NCI-H345 (cell line): Measurements from ENCODE around the gene PBRM1.
"Not testable (repeated sequence)": the region's sequence is repeated elsewhere in the genome, so short reads cannot be mapped to it uniquely, and the experiment has no call there.

Source experiments
- DNase-seq: peaks from one replicate; lab custom pipeline; 2025; lab: John Stamatoyannopoulos, UW

Gene PBRM1

DNA sequence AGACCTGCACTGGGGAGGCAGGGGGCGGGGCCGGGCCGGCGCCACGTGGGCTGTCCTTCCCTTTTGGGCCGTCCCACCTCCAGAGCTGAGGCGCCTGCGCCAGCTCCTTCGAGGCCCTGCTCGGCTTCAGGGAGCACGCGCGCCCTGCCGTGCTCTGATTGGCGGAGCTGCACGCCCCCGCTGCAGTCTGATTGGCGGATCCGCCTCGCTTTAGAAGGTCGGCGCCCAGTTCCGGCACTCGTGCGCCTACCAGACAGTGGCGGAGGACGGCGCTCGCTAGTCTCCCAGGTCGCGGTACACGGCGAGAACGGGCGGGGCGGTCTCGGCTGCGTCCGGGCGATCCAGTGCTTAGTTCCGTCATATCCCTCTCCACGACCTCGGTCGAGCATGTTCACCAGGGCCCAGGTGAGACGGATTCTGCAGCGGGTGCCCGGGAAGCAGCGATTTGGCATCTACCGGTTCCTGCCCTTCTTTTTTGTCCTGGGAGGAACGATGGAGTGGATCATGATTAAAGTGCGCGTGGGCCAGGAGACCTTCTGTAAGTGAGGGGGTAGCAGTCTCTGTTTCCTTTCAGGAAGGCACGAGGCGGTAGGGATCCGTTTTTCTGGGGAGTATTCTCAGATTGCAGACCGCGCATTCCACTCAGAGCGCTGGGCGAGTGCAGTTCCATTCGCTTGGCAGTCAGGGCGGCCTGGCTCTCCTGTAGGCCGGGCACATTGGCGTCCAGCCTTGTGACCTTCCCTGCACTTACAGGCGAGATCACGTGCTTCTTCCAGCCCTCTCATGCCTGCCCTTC lies 149.1 kb downstream of the PBRM1 start, which contains the start of gene UQCC5:
UQCC5 (plus strand) TSS at position 237 of the 796 bp plus-strand sequence; CDS start at position 388, 151 bp downstream.
- peak; percentile 97 for DNase-seq

DNA sequence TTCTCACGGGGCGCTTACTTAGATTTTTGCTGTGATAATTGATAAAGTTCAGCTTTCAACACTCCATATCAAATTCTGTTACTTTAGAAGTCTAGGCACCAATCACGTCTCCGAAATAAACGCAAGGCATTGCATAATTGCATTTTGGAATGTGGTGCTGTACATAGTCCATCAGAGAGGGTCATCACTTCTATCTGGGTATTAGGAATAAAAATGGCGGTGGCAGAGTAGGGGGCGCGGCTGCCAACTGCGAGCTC lies 149.7 kb downstream of the PBRM1 start:
- no peak for DNase-seq

DNA sequence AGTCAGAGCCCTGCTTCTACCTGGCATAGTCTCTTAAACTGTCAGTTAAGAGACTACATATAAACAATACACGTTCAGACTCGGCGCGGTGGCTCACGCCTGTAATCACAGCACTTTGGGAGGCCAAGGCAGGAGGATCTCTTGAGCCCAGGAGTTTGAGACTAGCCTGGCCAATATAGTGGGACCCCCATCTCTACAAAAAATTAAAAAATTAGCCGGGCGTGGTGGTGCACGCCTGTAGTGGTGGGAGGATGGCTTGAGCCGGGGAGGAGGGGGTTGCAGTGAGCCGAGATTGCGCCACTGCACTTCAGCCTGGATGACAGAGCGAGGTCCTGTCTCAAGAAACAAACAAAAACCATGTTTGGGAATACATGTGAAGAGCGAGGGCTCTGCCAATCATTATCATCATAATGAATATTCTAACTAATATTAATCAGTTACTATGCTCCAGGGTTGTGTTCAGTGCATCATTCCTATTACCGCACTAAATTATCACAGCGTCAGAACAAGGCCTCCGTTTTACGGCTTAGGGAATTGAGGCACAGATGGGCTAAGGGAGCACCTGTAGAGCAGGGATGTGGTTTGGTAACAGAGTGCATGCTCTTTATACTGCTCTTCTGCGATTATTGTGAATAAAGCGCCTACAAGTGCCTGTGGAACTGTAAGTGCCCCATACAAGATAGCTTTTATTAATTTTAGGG lies 150.2 kb downstream of the PBRM1 start:
- DNase-seq: no peak

DNA sequence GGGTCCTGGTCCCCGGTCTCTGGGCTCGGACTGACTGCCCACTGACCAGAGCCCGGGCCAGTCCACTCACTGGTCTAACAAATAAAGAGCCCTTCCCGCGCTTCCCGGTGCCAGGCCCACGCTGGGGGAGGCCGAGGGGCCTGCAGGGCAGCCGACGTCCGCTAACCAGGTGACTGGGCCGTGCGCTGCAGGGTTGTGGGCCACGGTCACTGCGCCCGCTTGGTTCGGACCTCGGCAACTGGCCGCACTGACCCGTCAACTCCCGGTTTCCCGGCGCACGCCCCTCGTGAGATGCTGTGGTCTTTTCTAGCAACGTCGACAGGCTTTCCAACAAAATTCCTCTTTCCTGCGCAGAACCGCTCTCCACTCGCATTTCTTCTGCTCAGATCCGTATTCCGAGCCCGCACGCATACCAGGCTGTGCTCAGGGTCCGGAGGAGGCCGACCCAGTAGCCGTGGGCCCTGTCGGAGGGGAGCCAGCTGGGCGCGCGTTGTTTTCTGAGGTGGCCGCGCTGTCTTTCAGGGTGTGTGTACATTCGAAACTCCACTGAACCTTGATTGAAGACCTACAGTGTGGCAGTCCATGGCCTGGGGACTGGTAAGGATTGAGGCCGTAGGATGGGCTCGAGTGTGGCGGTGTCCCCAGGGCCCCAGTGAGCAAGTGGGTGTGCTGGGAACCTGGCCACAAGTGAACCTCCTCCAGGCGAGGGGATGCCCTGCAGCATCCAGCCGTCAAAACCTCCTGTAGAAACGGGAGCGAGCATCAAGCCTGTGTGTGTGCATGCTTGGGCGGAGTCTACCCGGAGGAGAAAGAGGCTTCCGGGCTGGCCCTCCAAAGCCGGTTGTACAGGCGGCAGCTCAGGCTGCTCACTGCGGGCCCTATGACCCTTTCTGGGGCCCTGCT lies 151.2 kb downstream of the PBRM1 start:
- peak; percentile 42 for DNase-seq

DNA sequence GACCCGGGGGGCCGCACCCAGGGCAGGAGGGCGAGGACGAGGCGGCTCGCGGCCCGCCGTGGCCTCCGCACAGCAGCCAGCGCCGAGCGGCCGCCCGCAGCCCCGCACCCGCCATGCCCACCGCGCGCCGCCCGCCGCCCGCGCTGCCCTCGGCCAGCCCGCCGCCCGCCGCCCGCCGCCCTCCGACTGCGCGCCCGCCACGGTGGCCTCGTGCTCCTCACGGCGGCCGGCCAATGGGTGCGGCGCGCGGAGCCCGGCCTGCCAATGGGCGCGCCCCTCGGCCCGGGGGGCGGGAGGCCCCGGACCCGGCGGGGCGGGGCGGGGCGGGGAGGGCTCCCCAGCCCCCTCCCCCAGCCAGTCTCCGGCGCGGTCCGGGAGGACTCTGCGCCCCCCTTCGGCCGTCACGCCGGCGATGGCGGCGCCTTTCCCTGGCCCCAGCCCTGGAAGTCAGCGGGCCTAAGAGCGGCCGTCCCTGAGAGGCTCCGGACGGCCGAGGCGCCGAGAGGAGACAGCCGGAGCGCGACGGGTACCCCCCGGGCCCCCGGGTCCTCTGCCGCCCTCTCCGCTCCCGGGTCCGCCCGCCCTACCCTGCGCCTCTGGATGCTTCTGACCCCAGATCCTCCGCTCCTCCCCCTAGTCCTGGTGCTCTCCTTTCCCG lies 152.0 kb downstream of the PBRM1 start, which contains the start of gene NT5DC2:
NT5DC2 (minus strand) TSS at position 235 of the 658 bp plus-strand sequence; CDS start at position 115, 120 bp downstream.
- peak; percentile 73 for DNase-seq

DNA sequence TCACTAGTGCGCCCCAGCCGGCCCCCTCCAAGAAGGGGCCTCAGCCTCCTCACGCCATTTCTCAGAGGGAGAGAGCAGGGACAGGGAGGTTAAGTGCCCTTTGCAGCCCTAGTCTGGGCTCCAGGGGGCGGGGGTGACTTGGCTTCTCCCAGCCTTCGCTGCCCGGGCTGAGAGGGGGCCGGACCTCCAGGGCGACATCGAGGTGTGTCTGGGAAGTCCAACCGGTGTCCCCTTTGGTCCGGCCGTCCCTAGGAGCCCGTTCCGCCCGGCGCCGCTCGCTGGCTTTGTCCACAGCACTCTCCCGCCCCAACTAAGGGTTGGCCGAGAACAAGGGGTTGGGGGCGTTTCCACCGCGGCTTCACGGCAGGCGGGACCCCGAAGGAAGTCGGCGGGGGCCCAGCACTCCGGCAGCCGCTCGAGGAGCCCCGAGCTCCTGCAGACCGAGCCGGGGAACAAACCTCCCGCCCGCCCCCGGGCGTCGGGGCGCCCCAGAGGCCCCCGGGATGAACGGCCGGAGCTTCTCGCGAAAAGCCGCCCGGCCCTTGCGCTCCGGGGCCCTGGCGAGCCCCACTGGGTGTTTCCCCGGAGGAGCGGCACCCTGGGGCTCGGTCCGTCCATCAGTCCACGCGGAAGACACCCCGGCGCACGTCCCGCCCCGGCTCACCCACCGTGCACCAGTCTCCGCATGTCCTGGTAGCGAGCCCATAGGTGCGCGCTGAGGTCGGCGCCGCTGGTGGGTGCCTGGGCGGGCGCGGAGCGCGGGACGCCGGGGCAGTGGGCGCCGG lies 152.7 kb downstream of the PBRM1 start:
- no peak for DNase-seq

DNA sequence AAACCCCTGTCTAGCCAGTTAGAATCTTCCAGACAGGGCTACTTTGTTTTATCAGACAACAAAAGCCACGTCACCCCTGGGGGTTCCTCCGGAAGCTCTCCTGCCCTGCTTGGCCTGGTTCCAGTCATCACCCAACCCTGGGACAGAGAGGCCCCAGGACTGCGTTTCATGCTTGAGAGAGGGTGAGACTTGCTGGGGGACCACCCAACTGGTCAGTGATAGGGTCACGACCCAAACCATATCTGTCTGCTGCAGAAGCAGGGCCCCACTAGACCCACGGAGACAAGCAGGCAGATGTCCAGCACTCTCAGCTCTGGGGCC lies 153.2 kb downstream of the PBRM1 start:
- DNase-seq: peak; percentile 10

DNA sequence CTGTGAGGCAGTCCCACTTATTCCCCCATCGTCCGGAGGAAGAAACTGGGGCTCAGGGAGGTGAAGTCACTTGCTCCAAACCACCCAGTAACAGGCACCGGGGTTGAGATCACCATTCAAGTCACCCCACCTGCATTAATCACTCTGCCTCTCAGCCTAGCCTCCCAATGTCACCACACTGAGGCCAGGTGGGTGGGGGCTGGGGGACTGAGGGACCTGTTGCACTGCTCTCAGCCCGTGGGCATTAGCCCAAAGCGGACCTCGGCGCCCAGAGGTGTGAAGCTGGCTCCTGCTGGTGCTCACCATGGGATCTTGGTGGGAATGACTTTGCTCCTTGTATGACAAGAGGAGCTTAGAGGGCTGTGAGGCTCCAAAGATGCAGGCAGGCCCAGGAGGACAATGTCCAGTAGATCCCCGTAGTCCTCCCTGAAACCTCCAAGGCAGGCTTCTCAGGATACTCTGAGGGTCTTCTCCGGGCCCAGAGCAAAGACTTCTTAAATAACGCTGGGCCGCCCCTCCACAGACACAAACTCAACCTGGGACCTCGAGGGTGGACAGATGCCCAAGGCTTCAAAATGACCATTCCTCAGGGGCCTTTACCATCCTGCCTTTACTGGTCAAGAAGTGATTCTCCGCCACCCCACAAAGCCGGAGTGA lies 153.7 kb downstream of the PBRM1 start:
- DNase-seq: no peak

DNA sequence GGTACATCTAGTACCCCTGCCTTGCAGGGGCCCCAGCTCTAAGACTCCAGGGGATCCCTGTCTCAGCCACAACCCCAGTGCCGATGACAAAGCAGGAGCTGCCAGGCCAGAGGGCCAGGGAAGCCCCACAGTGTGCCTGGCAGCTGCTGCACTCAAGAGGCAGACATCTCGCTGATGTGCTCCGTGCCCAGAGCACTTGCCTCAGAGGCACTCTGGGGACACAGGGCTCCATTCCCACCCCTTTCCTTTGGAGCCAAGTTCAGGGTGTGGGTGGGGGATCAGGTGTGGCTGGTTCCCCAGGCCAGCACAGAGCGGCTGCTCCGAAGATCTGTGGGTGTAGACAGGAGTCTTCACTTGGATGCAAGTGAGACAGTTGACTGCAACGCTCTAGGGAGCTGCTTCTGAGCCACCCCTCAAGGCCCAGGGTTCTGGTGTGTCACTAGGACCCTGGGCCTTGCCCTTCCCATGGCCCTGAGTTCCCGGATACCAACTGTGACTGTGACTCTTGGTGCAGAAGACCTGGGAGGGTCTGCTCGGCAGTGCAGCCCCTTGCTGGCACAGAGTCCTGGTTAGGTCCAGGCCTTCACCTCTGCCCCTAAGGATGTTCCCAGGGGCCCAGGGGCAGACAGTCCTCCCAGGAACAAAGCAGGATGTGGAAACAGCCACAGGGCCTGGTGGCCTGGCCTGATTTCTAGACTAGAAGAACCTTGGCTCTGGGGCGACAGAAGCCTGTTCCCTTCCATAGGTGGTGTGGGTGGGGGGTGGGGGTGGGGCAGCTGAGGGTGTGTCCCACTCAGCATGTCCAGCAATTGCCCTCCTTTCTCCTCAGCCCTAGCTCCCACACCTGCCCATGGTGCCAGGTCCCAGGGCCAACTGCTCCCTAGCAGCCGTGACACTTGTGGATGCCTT lies 154.5 kb downstream of the PBRM1 start:
- no peak for DNase-seq

DNA sequence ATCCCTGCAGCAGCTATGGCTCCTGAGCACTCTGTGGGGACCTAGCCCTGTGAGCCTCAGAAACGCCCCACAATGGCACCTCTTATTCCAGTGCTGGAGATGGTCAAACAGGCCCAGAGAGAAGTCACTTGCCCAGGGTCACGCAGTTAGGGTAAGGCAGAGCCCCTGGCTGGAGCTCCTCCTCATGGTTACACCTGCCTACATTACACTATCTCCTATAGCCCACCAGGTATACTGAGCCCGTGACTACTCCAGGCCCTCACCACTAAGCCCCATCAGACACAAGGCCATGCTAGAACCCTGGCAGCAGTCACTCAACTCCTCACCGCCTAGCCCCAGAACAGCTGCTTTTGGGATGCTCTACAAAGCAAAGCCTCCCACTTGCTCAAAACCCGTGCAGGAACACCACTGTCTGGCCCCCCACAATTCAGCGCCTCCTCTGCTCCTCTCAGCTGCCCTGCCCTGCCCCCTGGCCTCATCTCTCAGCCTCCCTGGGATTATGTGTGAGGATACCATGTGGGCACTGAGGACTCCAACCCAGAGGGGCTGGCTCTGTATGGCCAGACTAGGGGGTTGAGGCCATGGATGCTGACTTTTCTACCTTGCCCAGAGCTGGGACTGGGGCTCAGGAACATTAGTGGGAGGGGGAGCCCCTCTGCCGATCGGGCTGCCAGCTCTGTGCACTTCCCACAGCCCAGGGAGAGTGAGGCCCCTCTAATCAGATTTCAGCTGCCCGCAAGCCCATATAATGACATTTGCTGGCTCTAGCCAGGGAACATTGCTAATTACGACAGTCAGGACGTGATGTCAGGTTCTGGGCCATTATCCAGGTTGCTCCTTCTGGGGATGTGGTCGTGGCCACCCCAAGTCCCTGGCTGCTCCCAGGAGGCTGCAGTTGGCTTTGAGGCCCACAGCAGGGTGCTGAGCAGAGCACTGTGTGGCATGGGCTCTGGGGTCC lies 156.1 kb downstream of the PBRM1 start:
- DNase-seq: no peak

DNA sequence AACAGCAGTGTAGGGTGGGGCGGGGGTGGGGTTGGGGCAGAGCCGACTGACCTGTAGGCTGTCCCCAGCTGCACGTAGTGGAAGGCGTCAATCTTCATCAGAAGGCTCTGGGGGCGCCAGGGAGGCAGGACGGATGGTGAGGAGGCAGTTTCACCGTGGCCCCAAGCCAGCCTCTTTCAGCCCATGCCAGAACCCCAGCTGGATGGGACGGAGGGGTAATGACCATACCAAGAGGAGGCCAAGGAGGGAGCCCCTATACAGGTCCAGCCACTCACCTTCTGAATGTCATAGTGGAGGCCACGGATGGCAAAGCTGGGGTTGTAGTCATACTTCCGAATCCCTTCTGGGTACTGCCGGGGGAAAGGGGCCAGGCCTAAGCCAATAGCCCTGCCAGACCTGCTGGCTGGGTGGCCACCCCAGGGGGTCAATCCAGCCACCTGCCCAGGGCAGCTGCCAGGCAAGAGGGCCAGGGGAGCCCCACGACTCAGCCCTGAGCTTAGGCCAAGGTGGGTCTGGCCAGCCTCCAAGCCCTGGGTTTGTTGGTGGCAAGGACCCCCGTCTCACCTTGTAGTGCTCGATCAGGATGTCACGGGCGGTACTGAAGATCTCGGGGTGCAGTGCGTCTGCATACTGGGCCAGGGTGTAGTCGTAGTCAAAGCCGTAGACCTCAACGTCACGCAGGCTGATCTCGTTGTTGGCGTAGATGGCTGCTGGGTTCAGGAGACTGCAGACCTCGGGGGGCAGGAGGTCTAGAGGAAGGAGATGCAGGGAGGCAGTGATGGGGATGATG lies 156.9 kb downstream of the PBRM1 start:
- no peak for DNase-seq

DNA sequence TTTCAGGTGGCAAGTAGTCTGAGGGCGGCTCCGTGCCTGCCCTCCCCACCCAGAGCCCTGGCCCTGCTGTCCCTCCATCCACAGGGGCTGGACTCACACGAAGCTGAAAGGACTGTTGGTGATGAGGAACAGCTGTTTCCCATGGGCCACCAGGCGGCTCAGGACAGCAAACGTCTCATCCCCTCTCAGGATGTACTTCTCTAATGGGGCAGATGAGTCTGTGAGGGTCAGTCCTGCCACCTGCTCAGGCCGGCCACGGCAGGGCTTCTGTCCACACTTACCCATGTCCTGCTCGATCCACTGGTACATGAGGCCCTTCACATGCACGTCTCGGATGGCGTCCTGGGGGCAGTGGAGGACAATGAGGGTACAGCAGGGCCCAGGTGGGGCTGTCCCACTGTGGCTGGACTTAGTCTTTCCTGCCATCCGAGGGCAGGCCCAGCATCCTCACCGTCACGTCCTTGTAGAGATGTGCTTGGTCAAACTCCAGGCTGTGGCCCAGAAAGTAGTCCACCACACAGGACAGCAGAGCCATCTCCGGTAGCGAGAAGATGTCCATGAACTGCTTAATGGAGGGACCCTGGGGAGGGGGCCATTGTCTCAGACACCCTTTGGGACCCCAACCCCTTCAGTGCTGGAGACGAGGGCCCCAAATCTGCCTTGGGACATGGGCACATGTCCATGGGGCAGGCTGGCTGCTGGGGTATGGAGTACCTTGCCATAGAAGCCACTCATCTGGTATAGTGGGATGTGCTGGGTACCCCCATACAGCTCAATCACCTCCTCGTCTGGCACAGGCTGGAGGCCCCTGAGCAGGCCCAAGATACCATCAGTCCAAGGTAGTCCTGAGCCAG lies 157.8 kb downstream of the PBRM1 start:
- no peak for DNase-seq

DNA sequence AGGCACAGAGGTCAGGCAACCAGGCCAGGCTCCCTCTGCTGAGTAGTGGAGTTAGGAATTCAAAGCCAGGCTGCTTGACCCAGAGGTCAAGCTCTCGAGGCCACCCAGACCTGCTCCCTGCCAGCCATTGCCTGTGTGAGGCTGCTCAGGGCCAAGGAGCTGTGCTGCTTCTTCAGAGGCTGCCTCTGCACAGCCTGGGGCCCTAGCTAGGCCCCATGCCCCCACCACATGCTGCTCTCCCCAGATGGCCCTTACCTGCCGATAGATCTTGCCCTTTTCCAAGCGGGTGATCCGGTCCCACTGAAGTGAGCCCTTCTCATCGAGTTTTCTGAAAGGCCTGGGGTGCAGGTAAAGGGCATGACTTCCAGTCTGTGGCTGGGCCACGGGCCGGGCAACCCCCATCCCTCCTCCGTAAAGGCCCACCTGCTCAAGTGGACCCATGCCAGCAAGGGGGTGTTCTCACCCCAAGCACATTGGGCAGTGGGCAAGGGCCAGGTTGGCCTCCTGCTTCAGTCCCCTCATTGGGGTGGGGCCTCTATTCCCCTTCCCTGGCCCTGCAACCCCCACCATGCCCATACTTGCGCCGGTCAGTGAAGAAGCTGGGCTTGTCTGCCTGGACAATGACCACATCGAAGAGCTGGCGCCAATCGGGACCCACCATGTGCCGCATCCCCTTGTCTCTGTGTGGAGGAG lies 158.5 kb downstream of the PBRM1 start:
- DNase-seq: no peak

DNA sequence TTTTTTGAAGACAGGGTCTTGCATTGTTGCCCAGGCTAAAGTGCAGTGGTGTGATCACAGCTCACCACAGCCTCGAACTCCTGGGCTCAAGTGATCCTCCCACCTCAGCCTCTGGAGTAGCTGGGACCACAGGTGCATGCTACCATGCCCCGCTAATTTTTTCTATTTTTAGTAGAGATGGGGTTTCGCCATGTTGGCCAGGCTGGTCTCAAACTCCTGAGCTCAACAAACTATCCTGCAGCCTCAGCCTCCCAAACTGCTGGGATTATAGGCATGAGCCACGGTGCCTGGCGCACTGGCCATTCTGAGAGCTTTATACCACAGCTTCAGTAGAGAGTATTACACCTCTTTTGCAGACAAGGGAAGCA lies 159.1 kb downstream of the PBRM1 start:
- not testable (repeated sequence) for DNase-seq

DNA sequence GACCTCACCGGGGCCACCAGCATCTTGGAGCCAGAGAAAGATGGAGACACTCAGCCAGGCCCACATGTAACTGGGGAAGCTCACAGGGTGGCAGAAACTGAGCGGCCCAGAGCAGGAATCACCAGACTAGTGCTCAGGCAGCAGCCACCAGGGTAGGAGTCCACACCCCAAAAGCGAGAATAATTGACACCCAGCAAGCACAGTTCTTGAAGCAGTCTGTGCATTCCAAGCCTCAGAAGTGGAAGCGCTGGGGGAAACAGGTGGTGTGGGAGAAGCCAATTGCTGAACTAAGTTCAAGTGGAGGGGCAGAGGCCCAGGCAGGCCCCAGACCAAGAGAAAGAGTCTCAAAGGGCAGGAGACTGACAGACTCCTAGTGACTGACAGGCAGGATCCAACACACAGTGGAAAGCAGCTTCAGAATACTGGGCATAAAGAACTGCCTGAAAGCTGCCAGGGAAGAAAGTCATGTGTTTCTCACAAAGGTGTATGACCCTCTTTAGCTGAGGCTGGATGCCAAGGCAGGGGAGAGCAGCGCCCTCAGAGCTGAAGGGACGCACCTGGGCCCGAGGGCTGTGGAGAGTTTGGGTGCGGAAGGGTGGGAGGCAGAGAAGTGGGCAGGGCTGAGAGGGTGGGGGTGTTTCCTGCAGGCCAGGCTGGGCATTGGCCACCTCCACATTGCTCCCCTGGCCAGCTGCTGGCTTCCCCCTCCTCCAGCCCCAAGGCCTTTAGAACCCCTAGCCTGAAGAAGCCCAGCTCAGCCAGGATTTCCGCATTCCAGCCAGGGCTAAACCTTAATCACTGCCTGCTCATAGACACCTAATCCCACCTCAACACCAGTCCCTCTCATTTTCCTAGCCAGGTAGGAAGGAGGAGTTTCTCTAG lies 159.8 kb downstream of the PBRM1 start:
- no peak for DNase-seq
